ENCODE measurements around the gene DNAJB2. TPM values are rescaled to one million over a fixed set of nuclear protein-coding genes. Genes with fewer than 3 reads are reported as not detected.

The DNAJB2 gene
- total and polyA plus RNA-seq, 2 of the 8 experiments (the other 6 are each of a cell fraction or from before 2014, with no cell fraction given), result 21.0 to 26.3 TPM

DNA sequence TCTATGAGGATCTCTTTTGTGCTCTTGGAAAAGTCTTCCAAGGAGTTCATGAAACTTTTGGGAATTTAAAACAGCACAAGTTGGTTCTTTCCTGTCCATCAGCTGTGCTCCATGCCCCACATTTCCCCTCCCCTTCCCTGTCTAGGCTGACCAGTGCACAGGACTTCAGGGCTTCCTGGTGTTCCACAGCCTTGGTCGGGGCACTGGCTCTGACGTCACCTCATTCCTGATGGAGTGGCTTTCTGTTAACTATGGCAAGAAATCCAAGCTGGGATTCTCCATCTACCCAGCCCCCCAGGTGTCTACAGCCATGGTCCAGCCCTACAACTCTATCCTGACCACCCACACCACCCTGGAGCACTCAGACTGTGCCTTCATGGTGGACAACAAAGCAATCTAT is 8.1 kb upstream of the DNAJB2 start (continued):
- no peak for TF ChIP-seq CTCF (IDR thresholded peaks at IDR 0.05; ENCODE audit: control extremely low read depth in 1 of 3, insufficient read depth in 1 of 3, low read depth in 1 of 3, low read length in 3 of 3)
- TF ChIP-seq GTF2F1 (IDR thresholded peaks at IDR 0.05; ENCODE audit: borderline replicate concordance, low read depth, low read length), result no peak
- TF ChIP-seq FOSL1 (IDR thresholded peaks at IDR 0.05; ENCODE audit: insufficient read depth, low read depth, low read length), result no peak
- no peak for TF ChIP-seq POLR2AphosphoS5 (IDR thresholded peaks at IDR 0.05; ENCODE audit: low read depth, low read length)
- no peak for TF ChIP-seq YY1 (IDR thresholded peaks at IDR 0.05; ENCODE audit: low read depth, low read length)
- no peak for TF ChIP-seq POLR2A (IDR thresholded peaks at IDR 0.05; ENCODE audit: control extremely low read depth in 1 of 2, low read depth in 2 of 2, low read length in 2 of 2)
- TF ChIP-seq CREB1 (IDR thresholded peaks at IDR 0.05), result no peak
- TF ChIP-seq, protein P1, sequence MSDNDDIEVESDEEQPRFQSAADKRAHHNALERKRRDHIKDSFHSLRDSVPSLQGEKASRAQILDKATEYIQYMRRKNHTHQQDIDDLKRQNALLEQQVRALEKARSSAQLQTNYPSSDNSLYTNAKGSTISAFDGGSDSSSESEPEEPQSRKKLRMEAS (IDR thresholded peaks at IDR 0.05), result no peak

All from H1 (cell line).